Keratinocyte (primary cell): Measurements from ENCODE around the gene ANTKMT.

Source experiments
- CTCF ChIP-seq, 3 experiments: IDR thresholded peaks in 1 of 3; conservative IDR thresholded peaks in 1 of 3; optimal IDR thresholded peaks in 1 of 3; 2 replicates in 2 of 3; 3 replicates in 1 of 3; pipeline versions ENCODE3 to v1.5.1; 2011; ENCODE audit warnings: low read length in 3 of 3, mild to moderate bottlenecking in 3 of 3, moderate library complexity in 2 of 3, control low read depth in 1 of 3, inconsistent platforms in 1 of 3; ENCODE audit not compliant: insufficient read depth in 2 of 3; ENCODE audit errors: extremely low read depth in 1 of 3
- EZH2 ChIP-seq: IDR thresholded peaks from one replicate; pipeline ENCODE4 v1.6.1; 2012; ENCODE audit warnings: inconsistent platforms, mild to moderate bottlenecking, low read length, moderate library complexity

GRCh38 chr16:714558-715476 lies 6.1 kb upstream of the ANTKMT start, which contains the start of gene METRN:
- no peak for TF ChIP-seq CTCF (optimal IDR thresholded peaks at IDR 0.05 in 1 of 3, IDR thresholded peaks at IDR 0.05 in 1 of 3, conservative IDR thresholded peaks at IDR 0.05 in 1 of 3; ENCODE audit: extremely low read depth in 1 of 3, insufficient read depth in 2 of 3, low read length in 3 of 3)
- no peak for TF ChIP-seq EZH2
